GM12892 (cell line): ENCODE data around the gene FNIP2.

Source experiments
- POLR2A ChIP-seq: IDR thresholded peaks from 2 replicates; pipeline ENCODE4 v1.6.1; 2011; ENCODE audit warnings: low read depth, low read length, control low read depth
- POLR2AphosphoS5 ChIP-seq: IDR thresholded peaks from 2 replicates; pipeline ENCODE4 v1.6.1; 2011; ENCODE audit warnings: low read depth, low read length, control low read depth

DNA sequence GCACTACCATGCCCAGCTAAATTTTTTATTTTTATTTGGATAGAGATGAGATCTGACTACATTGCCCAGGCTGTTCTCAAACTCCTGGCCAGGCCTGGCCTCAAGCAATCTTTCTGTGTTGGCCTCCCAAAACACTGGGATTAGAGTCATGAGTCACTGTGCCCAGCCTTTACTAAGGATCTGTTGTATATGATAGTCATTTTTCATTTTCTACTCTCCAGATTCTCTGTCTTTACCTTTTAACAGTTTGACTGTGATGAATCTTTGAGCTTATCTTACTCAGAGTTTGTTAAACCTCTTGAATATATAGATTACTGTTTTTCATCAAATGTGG, 161.8 kb downstream of the FNIP2 start:
- TF ChIP-seq POLR2AphosphoS5 (no peak), POLR2A (no peak)
